ENCODE measurements around the gene GNAQ. TPM values are rescaled to one million over a fixed set of nuclear protein-coding genes. Genes with fewer than 3 reads are reported as not detected.

GNAQ gene
- total RNA-seq, 1 donor from 2014 or later: 64.9 TPM

DNA sequence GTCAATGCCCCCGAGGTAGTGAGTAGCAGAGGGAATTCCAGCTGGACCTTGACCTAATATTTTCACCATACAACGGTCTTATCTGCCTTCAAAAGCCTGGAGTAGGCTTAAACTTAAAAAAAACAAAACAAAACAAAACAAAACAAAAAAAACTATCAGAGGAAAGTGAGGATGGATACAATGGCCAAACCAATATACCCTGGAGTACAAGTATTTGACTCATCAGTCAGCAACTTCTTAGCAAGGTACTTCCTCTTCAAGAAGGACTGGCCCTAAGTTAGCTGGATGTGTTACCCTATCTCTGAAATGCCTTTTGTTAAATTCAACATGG lies 222.9 kb downstream of the GNAQ start:
- no peak overlapping the region for H3K27ac Mint-ChIP-seq
- TF ChIP-seq, protein P1, sequence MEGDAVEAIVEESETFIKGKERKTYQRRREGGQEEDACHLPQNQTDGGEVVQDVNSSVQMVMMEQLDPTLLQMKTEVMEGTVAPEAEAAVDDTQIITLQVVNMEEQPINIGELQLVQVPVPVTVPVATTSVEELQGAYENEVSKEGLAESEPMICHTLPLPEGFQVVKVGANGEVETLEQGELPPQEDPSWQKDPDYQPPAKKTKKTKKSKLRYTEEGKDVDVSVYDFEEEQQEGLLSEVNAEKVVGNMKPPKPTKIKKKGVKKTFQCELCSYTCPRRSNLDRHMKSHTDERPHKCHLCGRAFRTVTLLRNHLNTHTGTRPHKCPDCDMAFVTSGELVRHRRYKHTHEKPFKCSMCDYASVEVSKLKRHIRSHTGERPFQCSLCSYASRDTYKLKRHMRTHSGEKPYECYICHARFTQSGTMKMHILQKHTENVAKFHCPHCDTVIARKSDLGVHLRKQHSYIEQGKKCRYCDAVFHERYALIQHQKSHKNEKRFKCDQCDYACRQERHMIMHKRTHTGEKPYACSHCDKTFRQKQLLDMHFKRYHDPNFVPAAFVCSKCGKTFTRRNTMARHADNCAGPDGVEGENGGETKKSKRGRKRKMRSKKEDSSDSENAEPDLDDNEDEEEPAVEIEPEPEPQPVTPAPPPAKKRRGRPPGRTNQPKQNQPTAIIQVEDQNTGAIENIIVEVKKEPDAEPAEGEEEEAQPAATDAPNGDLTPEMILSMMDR (IDR thresholded peaks at IDR 0.05; ENCODE audit: unreplicated experiment): no peak
- H3K4me3 Mint-ChIP-seq (ENCODE audit: low read depth): no peak overlapping the region
- H3K36me3 Mint-ChIP-seq (ENCODE audit: insufficient read depth): peaks cover 10% of the 10 kb centered on the region
- no peak for DNase-seq (ENCODE audit: low spot score, unreplicated experiment)
- no peaks in the 10 kb centered on the region for H3K9me3 Mint-ChIP-seq (ENCODE audit: low read depth)
- no peaks in the 10 kb centered on the region for H3K27me3 Mint-ChIP-seq
- H3K4me1 Mint-ChIP-seq (ENCODE audit: low read depth): peaks cover 27% of the 10 kb centered on the region

DNA sequence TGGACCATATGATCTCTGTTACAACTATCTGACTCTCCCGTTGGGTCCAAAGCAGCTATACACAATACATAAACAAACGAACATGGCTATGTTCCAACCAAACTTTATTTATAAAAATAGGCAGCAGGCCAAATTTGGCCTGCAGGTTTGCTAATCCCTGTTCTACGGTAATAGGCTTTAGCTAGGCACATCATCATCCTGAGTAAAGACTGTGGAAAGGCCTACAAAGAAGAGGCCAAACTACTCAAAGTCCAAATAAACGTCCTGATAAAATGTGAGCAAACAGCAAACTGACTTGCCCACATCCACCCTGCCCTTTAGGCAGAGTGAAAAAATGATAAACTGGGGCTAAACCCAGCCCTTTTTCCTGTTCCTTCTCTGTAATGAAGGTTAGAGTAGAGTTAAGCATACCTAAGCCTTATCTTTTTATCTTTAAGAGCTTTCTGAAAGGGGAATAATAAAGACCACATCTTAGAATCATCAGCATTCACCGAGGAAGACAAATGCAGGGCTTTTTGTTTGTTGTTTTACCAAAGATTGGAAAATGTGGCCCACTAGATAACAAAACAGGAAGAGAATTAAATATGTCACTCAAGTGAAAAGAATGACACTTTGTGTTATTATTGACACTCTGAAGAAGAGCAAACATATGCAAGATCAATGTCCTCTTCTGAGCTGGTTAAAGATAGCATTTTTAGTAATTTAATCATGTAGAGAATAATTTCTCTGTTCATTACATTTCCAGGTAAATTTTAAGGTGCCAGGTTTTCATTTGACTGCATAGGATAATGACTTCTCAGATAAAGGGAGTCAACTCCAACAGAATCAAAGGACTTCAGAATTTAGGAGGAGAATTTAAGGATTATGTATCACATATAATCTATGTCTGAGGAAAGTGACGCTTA lies 223.5 kb downstream of the GNAQ start:
- Mint-ChIP-seq H3K4me1 (ENCODE audit: low read depth) (peaks cover 26% of the 10 kb centered on the region), H3K27me3 (no peaks in the 10 kb centered on the region), H3K4me3 (ENCODE audit: low read depth) (no peak overlapping the region), H3K9me3 (ENCODE audit: low read depth) (no peaks in the 10 kb centered on the region), H3K36me3 (ENCODE audit: insufficient read depth) (peaks cover 10% of the 10 kb centered on the region), H3K27ac (peak overlapping the region; percentile 84)
- TF ChIP-seq, protein P1 (IDR thresholded peaks at IDR 0.05; ENCODE audit: unreplicated experiment): no peak
- no peak for DNase-seq (ENCODE audit: low spot score, unreplicated experiment)

DNA sequence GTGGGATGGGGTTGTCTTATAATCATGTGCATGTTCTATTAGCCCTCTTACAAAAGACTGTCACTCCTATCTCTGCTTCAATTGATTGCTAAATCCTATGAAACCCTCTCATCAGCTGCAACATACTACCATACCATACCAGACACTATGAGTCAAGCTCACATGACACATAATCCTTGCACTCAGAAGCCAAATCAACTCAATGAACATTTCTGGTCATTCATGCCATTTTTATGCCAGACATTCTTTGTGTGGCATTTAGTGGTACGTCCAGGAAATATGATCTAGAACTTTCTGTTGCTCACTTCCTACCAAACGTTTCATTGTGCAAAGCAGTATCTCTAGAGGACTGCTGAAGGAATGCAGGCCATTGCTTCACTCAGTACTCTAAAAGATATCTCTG lies 224.3 kb downstream of the GNAQ start:
- H3K4me3 Mint-ChIP-seq (ENCODE audit: low read depth): no peak overlapping the region
- TF ChIP-seq, protein P1 (IDR thresholded peaks at IDR 0.05; ENCODE audit: unreplicated experiment): no peak
- peaks cover 10% of the 10 kb centered on the region for H3K36me3 Mint-ChIP-seq (ENCODE audit: insufficient read depth)
- no peaks in the 10 kb centered on the region for H3K9me3 Mint-ChIP-seq (ENCODE audit: low read depth)
- H3K4me1 Mint-ChIP-seq (ENCODE audit: low read depth): peaks cover 26% of the 10 kb centered on the region
- no peak overlapping the region for H3K27ac Mint-ChIP-seq
- H3K27me3 Mint-ChIP-seq: no peaks in the 10 kb centered on the region
- DNase-seq (ENCODE audit: low spot score, unreplicated experiment): no peak

DNA sequence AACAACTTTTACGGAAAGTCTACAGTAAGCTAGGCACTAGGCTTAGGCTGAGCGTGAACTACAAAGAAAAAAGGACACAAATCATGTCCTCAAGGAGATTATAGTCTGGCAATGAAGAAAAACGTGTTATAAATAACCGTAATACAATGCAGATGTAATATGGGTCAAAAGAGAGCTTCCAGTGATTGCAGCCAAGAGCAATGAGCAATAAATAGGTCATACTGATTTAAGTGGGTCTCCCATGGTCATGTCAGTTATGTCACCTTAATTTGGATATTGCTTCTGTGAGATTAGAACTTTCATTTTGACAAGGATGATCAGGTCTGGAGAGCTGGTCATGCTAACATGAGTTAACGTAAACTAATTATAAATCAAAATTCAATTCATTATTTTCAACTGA lies 224.9 kb downstream of the GNAQ start:
- H3K9me3 Mint-ChIP-seq (ENCODE audit: low read depth): no peaks in the 10 kb centered on the region
- peaks cover 26% of the 10 kb centered on the region for H3K4me1 Mint-ChIP-seq (ENCODE audit: low read depth)
- no peak for DNase-seq (ENCODE audit: low spot score, unreplicated experiment)
- H3K27ac Mint-ChIP-seq: no peak overlapping the region
- H3K4me3 Mint-ChIP-seq (ENCODE audit: low read depth): no peak overlapping the region
- TF ChIP-seq, protein P1 (IDR thresholded peaks at IDR 0.05; ENCODE audit: unreplicated experiment): no peak
- peaks cover 10% of the 10 kb centered on the region for H3K36me3 Mint-ChIP-seq (ENCODE audit: insufficient read depth)
- no peaks in the 10 kb centered on the region for H3K27me3 Mint-ChIP-seq

DNA sequence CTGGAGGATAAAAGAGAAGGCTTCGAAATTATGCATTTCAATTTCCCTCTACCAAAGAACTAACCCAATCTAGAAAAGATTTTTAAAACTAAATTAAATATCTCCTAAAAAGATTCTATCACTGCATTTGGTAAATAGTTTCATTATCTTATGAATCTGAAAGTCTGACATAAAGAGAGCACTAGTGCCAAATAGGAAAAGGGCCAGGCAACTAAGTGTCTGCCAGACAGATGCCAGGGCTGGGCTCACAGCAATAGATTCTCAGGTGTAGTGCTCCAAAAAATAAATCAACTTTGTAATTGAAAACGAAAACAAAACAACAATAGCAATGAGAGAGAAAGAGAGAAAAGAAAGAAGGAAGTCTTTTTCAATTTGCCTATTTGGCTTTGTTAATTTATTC lies 225.8 kb downstream of the GNAQ start:
- Mint-ChIP-seq H3K27me3 (no peaks in the 10 kb centered on the region), H3K4me3 (ENCODE audit: low read depth) (no peak overlapping the region), H3K9me3 (ENCODE audit: low read depth) (no peaks in the 10 kb centered on the region), H3K36me3 (ENCODE audit: insufficient read depth) (peaks cover 10% of the 10 kb centered on the region), H3K4me1 (ENCODE audit: low read depth) (peaks cover 26% of the 10 kb centered on the region), H3K27ac (no peak overlapping the region)
- TF ChIP-seq, protein P1 (IDR thresholded peaks at IDR 0.05; ENCODE audit: unreplicated experiment): no peak
- no peak for DNase-seq (ENCODE audit: low spot score, unreplicated experiment)

Measured in progenitor cell of endocrine pancreas (in vitro differentiated cells).